Stimulated activated naive CD4-positive, alpha-beta T cell (primary cell): Measurements from ENCODE around the gene IGLL5.
A peak's percentile ranks its signal among the peaks of the same experiment; 100 is the strongest.
"Not testable (repeated sequence)": the region's sequence is repeated elsewhere in the genome, so short reads cannot be mapped to it uniquely, and the experiment has no call there.

Source experiments
- DNase-seq, 6 experiments: peaks; one replicate each; lab custom pipeline; 2025; lab: John Stamatoyannopoulos, UW

The IGLL5 gene

GRCh38 chr22:22900527-22901205 is 13.1 kb downstream of the IGLL5 start:
- peak in 1 of 6 experiments; percentile 58 for DNase-seq

GRCh38 chr22:22901578-22902218 is 14.1 kb downstream of the IGLL5 start:
- DNase-seq: no peak

- no peak for DNase-seq
Measured at GRCh38 chr22:22902247-22903001, 14.8 kb downstream of the IGLL5 start.

GRCh38 chr22:22903355-22903777 is 15.8 kb downstream of the IGLL5 start:
- DNase-seq: no peak

GRCh38 chr22:22903781-22904192 is 16.2 kb downstream of the IGLL5 start:
- DNase-seq: not testable (repeated sequence)

- DNase-seq: not testable (repeated sequence)
Measured at GRCh38 chr22:22904736-22905135, 17.1 kb downstream of the IGLL5 start.

GRCh38 chr22:22906391-22906790 is 18.8 kb downstream of the IGLL5 start:
- peak in 1 of 6 experiments; percentile 47 for DNase-seq

GRCh38 chr22:22906907-22907550 is 19.4 kb downstream of the IGLL5 start:
- DNase-seq: no peak

- no peak for DNase-seq
Measured at GRCh38 chr22:22907551-22908494, 20.2 kb downstream of the IGLL5 start.

GRCh38 chr22:22908495-22908861 is 20.9 kb downstream of the IGLL5 start:
- DNase-seq: no peak

GRCh38 chr22:22908941-22909604 is 21.5 kb downstream of the IGLL5 start:
- no peak for DNase-seq

GRCh38 chr22:22909605-22910271 is 22.1 kb downstream of the IGLL5 start:
- DNase-seq: no peak

GRCh38 chr22:22910272-22911240 is 22.9 kb downstream of the IGLL5 start:
- DNase-seq: no peak

- no peak for DNase-seq
Measured at GRCh38 chr22:22911327-22912134, 23.9 kb downstream of the IGLL5 start.

- no peak for DNase-seq
Measured at GRCh38 chr22:22912135-22912987, 24.7 kb downstream of the IGLL5 start.

- DNase-seq: no peak
Measured at GRCh38 chr22:22912988-22913253, 25.3 kb downstream of the IGLL5 start.

GRCh38 chr22:22913989-22914388 is 26.4 kb downstream of the IGLL5 start:
- no peak for DNase-seq
